ENCODE measurements around the gene VMP1.

DNA sequence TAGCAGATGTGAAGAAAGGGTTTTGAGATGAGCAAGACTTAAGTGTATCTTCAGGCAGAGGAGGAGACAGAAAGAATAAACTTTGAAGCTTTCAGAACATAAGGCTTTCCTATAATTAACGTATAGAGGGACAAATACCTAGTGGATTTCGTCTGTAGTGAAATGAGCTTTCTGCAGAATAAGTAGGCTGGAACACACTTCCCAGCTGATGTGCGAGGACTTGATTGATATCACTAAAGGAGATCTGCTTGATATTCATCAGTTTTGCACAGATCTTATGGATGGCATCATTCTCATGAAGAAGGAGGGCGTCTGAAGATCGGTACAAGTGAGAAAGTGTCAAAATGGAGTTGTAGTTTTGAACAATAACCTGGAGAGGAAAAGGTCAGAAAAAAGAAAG is 170.5 kb downstream of the VMP1 start:
- TF ChIP-seq, protein P1, sequence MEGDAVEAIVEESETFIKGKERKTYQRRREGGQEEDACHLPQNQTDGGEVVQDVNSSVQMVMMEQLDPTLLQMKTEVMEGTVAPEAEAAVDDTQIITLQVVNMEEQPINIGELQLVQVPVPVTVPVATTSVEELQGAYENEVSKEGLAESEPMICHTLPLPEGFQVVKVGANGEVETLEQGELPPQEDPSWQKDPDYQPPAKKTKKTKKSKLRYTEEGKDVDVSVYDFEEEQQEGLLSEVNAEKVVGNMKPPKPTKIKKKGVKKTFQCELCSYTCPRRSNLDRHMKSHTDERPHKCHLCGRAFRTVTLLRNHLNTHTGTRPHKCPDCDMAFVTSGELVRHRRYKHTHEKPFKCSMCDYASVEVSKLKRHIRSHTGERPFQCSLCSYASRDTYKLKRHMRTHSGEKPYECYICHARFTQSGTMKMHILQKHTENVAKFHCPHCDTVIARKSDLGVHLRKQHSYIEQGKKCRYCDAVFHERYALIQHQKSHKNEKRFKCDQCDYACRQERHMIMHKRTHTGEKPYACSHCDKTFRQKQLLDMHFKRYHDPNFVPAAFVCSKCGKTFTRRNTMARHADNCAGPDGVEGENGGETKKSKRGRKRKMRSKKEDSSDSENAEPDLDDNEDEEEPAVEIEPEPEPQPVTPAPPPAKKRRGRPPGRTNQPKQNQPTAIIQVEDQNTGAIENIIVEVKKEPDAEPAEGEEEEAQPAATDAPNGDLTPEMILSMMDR (IDR thresholded peaks at IDR 0.05; ENCODE audit: borderline replicate concordance, extremely low read depth, low read length, poor library complexity, severe bottlenecking): no peak
- no peak for TF ChIP-seq EZH2 (IDR thresholded peaks at IDR 0.05; ENCODE audit: borderline replicate concordance, low read depth, low read length, severe bottlenecking)
